HepG2 (cell line): ENCODE results near the gene PTTG1. TPM values are rescaled to one million over a fixed set of nuclear protein-coding genes. Genes with fewer than 3 reads are reported as not detected.

Source experiments
- ATAC-seq: fragments of 200-7000 bp; cut with Tn5 transposase; 3 replicates; pipeline ENCODE4 v1.9.1; 2020; ENCODE audit warnings: mild to moderate bottlenecking, moderate library complexity
- BruUV-seq: library from RNA; stranded (reverse); fragments of 400-500 nt; replicated peaks from 2 replicates; lab custom pipeline; 2021; lab: Mats Ljungman, UMichigan
- CTCF ChIA-PET: fragments of 300-600 bp; formaldehyde crosslinking; extraction: SDS; loops from one replicate; lab custom pipeline; 2021; ENCODE audit warnings: low total read pairs, inconsistent platforms, low intra/inter-chr PET ratio; lab: Yijun Ruan, JAX
- POLR2A ChIA-PET: fragments of 350-600 bp; sonication (Branson Sonifier 250); formaldehyde crosslinking; loops from one replicate; lab custom pipeline; 2020; ENCODE audit warnings: antibody characterized with exemption, inconsistent platforms; lab: Yijun Ruan, JAX
- DNase-seq: peaks from one replicate; pipeline ENCODE4 v3.0.0-alpha.2; 2015; ENCODE audit warnings: low spot score
- FAIRE-seq: peaks from 3 replicates; lab custom pipeline; 2011; peaks lifted over from hg19 to GRCh38; lab: Jason Lieb, UNC
- H2AFZ ChIP-seq: one replicate; pipeline ENCODE4 v1.6.1; 2011; ENCODE audit warnings: low read length, inconsistent platforms
- H3K27ac ChIP-seq: fragments of 300-600 bp; 3 replicates; pipeline ENCODE4 v1.8.0; 2011; ENCODE audit warnings: mixed run types, mild to moderate bottlenecking, mixed read lengths, low read length, inconsistent platforms; ENCODE audit not compliant: insufficient read depth; ENCODE audit errors: extremely low read length
- H3K27me3 ChIP-seq, 2 experiments: fragments of 200-600 bp in 1 of 2; 2 replicates in 1 of 2; 3 replicates in 1 of 2; pipeline versions ENCODE4 v1.6.0 to v1.8.0; 2011; ENCODE audit warnings: low read length in 2 of 2, mild to moderate bottlenecking in 2 of 2, moderate library complexity in 2 of 2, inconsistent platforms in 1 of 2; ENCODE audit not compliant: insufficient read depth in 2 of 2, control insufficient read depth in 1 of 2
- H3K36me3 ChIP-seq, 2 experiments: fragments of 200-600 bp in 1 of 2; replicated peaks in 1 of 2; 2 replicates in 1 of 2; 3 replicates in 1 of 2; pipeline versions ENCODE4 v1.5.1 to v1.8.0; 2011; ENCODE audit warnings: low read length in 2 of 2, inconsistent platforms in 1 of 2; ENCODE audit not compliant: insufficient read depth in 2 of 2, control insufficient read depth in 1 of 2
- H3K4me1 ChIP-seq: 2 replicates; pipeline ENCODE4 v1.5.1; 2012; ENCODE audit warnings: low read length, inconsistent platforms; ENCODE audit not compliant: insufficient read depth
- H3K4me2 ChIP-seq: 2 replicates; pipeline ENCODE4 v1.6.0; 2011; ENCODE audit warnings: low read depth, low read length, inconsistent platforms
- H3K4me3 ChIP-seq, 3 experiments: fragments of 200-600 bp in 1 of 3; sonication (generic), shearing (Covaris generic) in 1 of 3; replicated peaks in 1 of 3; 2 replicates each; pipeline ENCODE4 v1.5.1; 2011 to 2016; ENCODE audit warnings: low read length in 3 of 3, inconsistent platforms in 2 of 3, low read depth in 2 of 3, mild to moderate bottlenecking in 2 of 3, control low read depth in 1 of 3, mixed read lengths in 1 of 3; ENCODE audit not compliant: insufficient read depth in 1 of 3
- H3K79me2 ChIP-seq: one replicate; pipeline ENCODE4 v1.6.1; 2011; ENCODE audit warnings: low read length, inconsistent platforms; ENCODE audit not compliant: insufficient read depth
- H3K9ac ChIP-seq: 2 replicates; pipeline ENCODE4 v1.6.0; 2011; ENCODE audit warnings: mild to moderate bottlenecking, low read depth, low read length, inconsistent platforms; ENCODE audit not compliant: insufficient read depth
- H3K9me3 ChIP-seq: 2 replicates; pipeline ENCODE4 v1.5.1; 2012; ENCODE audit warnings: mild to moderate bottlenecking, low read length
- H4K20me1 ChIP-seq: 2 replicates; pipeline ENCODE4 v1.6.0; 2011; ENCODE audit warnings: inconsistent platforms, mild to moderate bottlenecking, low read length, moderate library complexity; ENCODE audit not compliant: insufficient read depth
- ATRX ChIP-seq: sonication (generic); formaldehyde crosslinking; IDR thresholded peaks from 2 replicates; pipeline ENCODE4 v1.4.0; 2020; ENCODE audit warnings: missing genetic modification reagents, borderline replicate concordance
- GABPA ChIP-seq, 2 experiments: IDR thresholded peaks; 2 replicates each; pipeline ENCODE4 v1.6.1; 2011 to 2016; ENCODE audit warnings: low read depth in 2 of 2, low read length in 1 of 2, missing biosample characterization in 1 of 2, missing genetic modification characterization in 1 of 2
- HHEX ChIP-seq: IDR thresholded peaks from 2 replicates; pipeline ENCODE4 v1.6.1; 2016; ENCODE audit warnings: control low read depth
- HNRNPH1 ChIP-seq: fragments of 200-400 bp; formaldehyde crosslinking; optimal IDR thresholded peaks from 2 replicates; pipeline ENCODE3; 2017; ENCODE audit warnings: mild to moderate bottlenecking, low read depth, low read length
- HNRNPL ChIP-seq: fragments of 200-400 bp; formaldehyde crosslinking; IDR thresholded peaks from 2 replicates; pipeline ENCODE4 v1.6.1; 2017; ENCODE audit warnings: mild to moderate bottlenecking, low read depth, low read length
- ISL2 ChIP-seq: sonication (generic); formaldehyde crosslinking; IDR thresholded peaks from 2 replicates; pipeline ENCODE4 v1.5.0; 2020; ENCODE audit warnings: missing genetic modification reagents
- KLF16 ChIP-seq, 2 experiments: sonication (generic) in 1 of 2; formaldehyde crosslinking in 1 of 2; IDR thresholded peaks; 2 replicates each; pipeline versions ENCODE4 v1.6.1 to v1.8.0; 2016 to 2023; ENCODE audit warnings: missing genetic modification reagents in 2 of 2, missing compliant biosample characterization in 1 of 2
- MAFG ChIP-seq: sonication (generic); formaldehyde crosslinking; IDR thresholded peaks from 2 replicates; pipeline ENCODE4 v1.5.1; 2020; ENCODE audit warnings: mild to moderate bottlenecking, missing genetic modification reagents
- MEF2D ChIP-seq: sonication (generic); formaldehyde crosslinking; IDR thresholded peaks from 2 replicates; pipeline ENCODE4 v1.5.1; 2020; ENCODE audit warnings: mild to moderate bottlenecking, missing genetic modification reagents
- MIER3 ChIP-seq: IDR thresholded peaks from 2 replicates; pipeline ENCODE4 v1.6.1; 2016; ENCODE audit warnings: missing compliant biosample characterization, borderline replicate concordance
- MLX ChIP-seq: IDR thresholded peaks from 2 replicates; pipeline ENCODE4 v1.6.1; 2016
- NCOA5 ChIP-seq: sonication (generic); formaldehyde crosslinking; IDR thresholded peaks from 2 replicates; pipeline ENCODE4 v1.4.0; 2020; ENCODE audit warnings: missing genetic modification reagents
- NFIC ChIP-seq: IDR thresholded peaks from 2 replicates; pipeline ENCODE4 v1.6.1; 2012; ENCODE audit warnings: mild to moderate bottlenecking, low read length, inconsistent platforms
- NONO ChIP-seq, 2 experiments: fragments of 450-650 bp in 1 of 2; sonication (generic) in 1 of 2; formaldehyde crosslinking in 1 of 2; IDR thresholded peaks in 1 of 2; conservative IDR thresholded peaks in 1 of 2; 2 replicates each; pipeline versions ENCODE4 v1.6.1 to v1.8.0; 2017 to 2022; ENCODE audit warnings: mild to moderate bottlenecking in 1 of 2, missing genetic modification reagents in 1 of 2, moderate library complexity in 1 of 2
- PRPF4 ChIP-seq: fragments of 200-400 bp; formaldehyde crosslinking; IDR thresholded peaks from 2 replicates; pipeline ENCODE4 v1.6.1; 2016; ENCODE audit warnings: low read length, low read depth; ENCODE audit not compliant: poor library complexity, severe bottlenecking
- ZFY ChIP-seq: sonication (generic); formaldehyde crosslinking; IDR thresholded peaks from 2 replicates; pipeline ENCODE4 v1.4.0; 2020; ENCODE audit warnings: missing genetic modification reagents
- ZNF143 ChIP-seq: sonication (generic); formaldehyde crosslinking; IDR thresholded peaks from 2 replicates; pipeline ENCODE4 v1.4.0; 2020; ENCODE audit warnings: missing genetic modification reagents
- ZNF274 ChIP-seq: sonication (generic); formaldehyde crosslinking; IDR thresholded peaks from 2 replicates; pipeline ENCODE4 v1.5.1; 2020; ENCODE audit warnings: mild to moderate bottlenecking, missing genetic modification reagents
- ZNF350 ChIP-seq: sonication (generic); formaldehyde crosslinking; IDR thresholded peaks from 2 replicates; pipeline ENCODE4 v1.4.0; 2020; ENCODE audit warnings: mild to moderate bottlenecking, low read depth, missing genetic modification reagents, borderline replicate concordance
- ZNF484 ChIP-seq: sonication (generic); formaldehyde crosslinking; IDR thresholded peaks from 2 replicates; pipeline ENCODE4 v1.5.1; 2020; ENCODE audit warnings: mild to moderate bottlenecking, low read depth, missing genetic modification reagents, borderline replicate concordance
- ZNF615 ChIP-seq: sonication (generic); formaldehyde crosslinking; IDR thresholded peaks from 2 replicates; pipeline ENCODE4 v1.5.0; 2020; ENCODE audit warnings: mild to moderate bottlenecking, missing genetic modification reagents, borderline replicate concordance
- ZNF629 ChIP-seq: sonication (generic); formaldehyde crosslinking; conservative IDR thresholded peaks from 2 replicates; pipeline ENCODE4 v1.5.0; 2020; ENCODE audit warnings: missing genetic modification reagents
- ZNF704 ChIP-seq: sonication (generic); formaldehyde crosslinking; IDR thresholded peaks from 2 replicates; pipeline ENCODE4 v1.8.1; 2023; ENCODE audit warnings: mild to moderate bottlenecking, inconsistent platforms, moderate library complexity, missing genetic modification reagents, borderline replicate concordance
- in situ Hi-C: cut with HindIII; loops from 2 replicates; pipeline ENCODE4 v1.10.0; 2017; ENCODE audit warnings: low pct_unique_long_range_greater_than_20kb; ENCODE audit not compliant: extremely low pct_ligation_motif_present
- intact Hi-C: fragments of 100-400 bp; cut with micrococcal nuclease; formaldehyde crosslinking; loops from one replicate; pipeline ENCODE4 v1.10.0; 2022; ENCODE audit not compliant: unreplicated experiment
- polyA plus RNA-seq, 8 experiments: library from polyadenylated mRNA; depleted of rRNA in 3 of 8; stranded (reverse) in 7 of 8; unstranded in 1 of 8; fragments of >200 nt; fragmentation: Illumina TruSeq in 4 of 8; extraction: Trizol in 4 of 8; gene quantifications; 2 replicates each; pipeline versions ENCODE4 v1.2.1 to v1.2.3, GENCODE V29; 2011 to 2016; ENCODE audit warnings: low read depth in 4 of 8, missing spikeins in 1 of 8, mixed read lengths in 1 of 8; ENCODE audit not compliant: insufficient read depth in 1 of 8
- total RNA-seq, 5 experiments: library from RNA; depleted of rRNA; stranded (reverse); fragments of >200 nt; fragmentation: Illumina TruSeq; extraction: Trizol; gene quantifications; 2 replicates each; pipeline ENCODE4 v1.2.3, GENCODE V29; 2016; ENCODE audit warnings: low read depth in 1 of 5

The PTTG1 gene
- total and polyA plus RNA-seq, 2 of the 13 experiments (the other 11 are each of a cell fraction or from before 2014, with no cell fraction given), result 102 to 161 TPM

- no peak for TF ChIP-seq ZNF704 (CRISPR knock-in tag)
- no peak for TF ChIP-seq ZNF615
- no peak for TF ChIP-seq GABPA (IDR thresholded peaks at IDR 0.05; ENCODE audit: low read depth, low read length)
- no peak for TF ChIP-seq GABPA (CRISPR knock-in tag; IDR thresholded peaks at IDR 0.05; ENCODE audit: low read depth)
- no peak for TF ChIP-seq ISL2 (CRISPR knock-in tag)
Observed at GRCh38 chr5:160375701-160376100, 46.0 kb upstream of the PTTG1 start (continued).

- ATAC-seq (no peak), FAIRE-seq (no peak), DNase-seq (no peak)
- Histone ChIP-seq H3K79me2 (no peaks in the 10 kb centered on the region), H3K36me3 (no peaks in the 10 kb centered on the region), H3K27ac (no peak overlapping the region), H3K27me3 (peaks cover 0 to 9% of the 10 kb centered on the region in 2 experiments; a peak in 1 of 5 replicates), H3K4me1 (no peaks in the 10 kb centered on the region), H3K9ac (no peak overlapping the region), H3K4me2 (no peak overlapping the region), H3K9me3 (no peaks in the 10 kb centered on the region), H4K20me1 (no peaks in the 10 kb centered on the region), H3K4me3 (no peak overlapping the region), H2AFZ (no peak overlapping the region)
- in situ Hi-C loops (no loop called here), intact Hi-C loops (no loop called here)
- no peak for TF ChIP-seq PRPF4
- TF ChIP-seq MEF2D (CRISPR knock-in tag), result no peak
- TF ChIP-seq NFIC, result no peak
- TF ChIP-seq ZNF143 (CRISPR knock-in tag), result no peak
- TF ChIP-seq ZNF274 (CRISPR knock-in tag), result no peak
- no peak for TF ChIP-seq NCOA5 (CRISPR knock-in tag)
- no peak for TF ChIP-seq MIER3 (CRISPR knock-in tag)
- no peak for TF ChIP-seq ZNF629
- no peak for TF ChIP-seq HNRNPH1
- no peak for TF ChIP-seq ZNF350 (CRISPR knock-in tag)
- TF ChIP-seq MAFG (CRISPR knock-in tag), result no peak
- TF ChIP-seq MLX, result no peak
- TF ChIP-seq NONO (IDR thresholded peaks at IDR 0.05), result no peak
- no peak for TF ChIP-seq NONO (CRISPR knock-in tag; conservative IDR thresholded peaks at IDR 0.05)
- TF ChIP-seq KLF16 (CRISPR knock-in tag; IDR thresholded peaks at IDR 0.05), result no peak
- no peak for TF ChIP-seq ATRX (CRISPR knock-in tag)
- no peak for TF ChIP-seq ZFY (CRISPR knock-in tag)
- TF ChIP-seq ZNF484 (CRISPR knock-in tag), result no peak
- no peak for TF ChIP-seq HHEX (CRISPR knock-in tag)
- TF ChIP-seq HNRNPL, result no peak
- POLR2A ChIA-PET, result no interaction called here
- CTCF ChIA-PET, result no interaction called here
- BruUV-seq, result no TSS peak
Observed at GRCh38 chr5:160376416-160376815, 45.2 kb upstream of the PTTG1 start.
